Measurements from ENCODE around the gene MGST2. TPM values are rescaled to one million over a fixed set of nuclear protein-coding genes. Genes with fewer than 3 reads are reported as not detected.
"Not testable (repeated sequence)": the region's sequence is repeated elsewhere in the genome, so short reads cannot be mapped to it uniquely, and the experiment has no call there.

The MGST2 gene
- 10 to 100 TPM; 29.2 to 32.0 TPM for total RNA-seq

GRCh38 chr4:139665690-139666529, at the start of gene MGST2:
MGST2 (plus strand) TSS chr4:139665819; CDS start chr4:139666020, 201 bp downstream.
- Mint-ChIP-seq H3K4me1 (peaks cover 5% of the 10 kb centered on the region), H3K27me3 (no peaks in the 10 kb centered on the region), H3K4me3 (peak within 1 kb of the TSS; percentile 93), H3K27ac (peak within 1 kb of the TSS; percentile 89), H3K9me3 (no peaks in the 10 kb centered on the region), H3K36me3 (ENCODE audit: low read depth) (no peaks in the 10 kb centered on the region)
- ATAC-seq (replicated peaks): peak; percentile 91

- peaks cover 3% of the 10 kb centered on the region for H3K27me3 Mint-ChIP-seq
- no peak for ATAC-seq (replicated peaks)
- H3K4me3 Mint-ChIP-seq: no peak overlapping the region
- H3K9me3 Mint-ChIP-seq: no peaks in the 10 kb centered on the region
- no peaks in the 10 kb centered on the region for H3K36me3 Mint-ChIP-seq (ENCODE audit: low read depth)
- no peaks in the 10 kb centered on the region for H3K4me1 Mint-ChIP-seq
- H3K27ac Mint-ChIP-seq: no peak overlapping the region
These were observed 47.7 kb upstream of the MGST2 start for GRCh38 chr4:139617702-139618490.

DNA sequence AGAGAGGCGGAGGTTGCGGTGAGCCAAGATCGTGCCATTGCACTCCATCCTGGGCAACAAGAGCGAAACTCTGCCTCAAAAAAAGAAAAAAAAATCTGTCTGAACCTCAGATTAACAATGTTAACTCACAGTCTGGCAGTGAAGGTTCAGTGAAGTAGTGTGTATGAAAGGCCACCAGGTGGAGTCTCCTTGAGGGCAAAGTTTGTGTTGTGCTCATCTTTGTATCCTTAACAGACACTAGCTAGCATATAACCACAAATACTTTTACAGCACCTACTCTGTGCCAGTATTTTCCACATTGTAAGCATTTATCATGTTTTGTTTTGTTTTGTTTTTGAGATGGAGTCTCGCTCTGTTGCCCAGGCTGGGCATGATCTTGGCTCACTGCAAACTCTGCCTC, 46.0 kb upstream of the MGST2 start:
- H3K4me1 Mint-ChIP-seq: no peaks in the 10 kb centered on the region
- H3K36me3 Mint-ChIP-seq (ENCODE audit: low read depth): no peaks in the 10 kb centered on the region
- peaks cover 14% of the 10 kb centered on the region for H3K27me3 Mint-ChIP-seq
- H3K4me3 Mint-ChIP-seq: no peak overlapping the region
- no peaks in the 10 kb centered on the region for H3K9me3 Mint-ChIP-seq
- no peak overlapping the region for H3K27ac Mint-ChIP-seq
- no peak for ATAC-seq (replicated peaks)

DNA sequence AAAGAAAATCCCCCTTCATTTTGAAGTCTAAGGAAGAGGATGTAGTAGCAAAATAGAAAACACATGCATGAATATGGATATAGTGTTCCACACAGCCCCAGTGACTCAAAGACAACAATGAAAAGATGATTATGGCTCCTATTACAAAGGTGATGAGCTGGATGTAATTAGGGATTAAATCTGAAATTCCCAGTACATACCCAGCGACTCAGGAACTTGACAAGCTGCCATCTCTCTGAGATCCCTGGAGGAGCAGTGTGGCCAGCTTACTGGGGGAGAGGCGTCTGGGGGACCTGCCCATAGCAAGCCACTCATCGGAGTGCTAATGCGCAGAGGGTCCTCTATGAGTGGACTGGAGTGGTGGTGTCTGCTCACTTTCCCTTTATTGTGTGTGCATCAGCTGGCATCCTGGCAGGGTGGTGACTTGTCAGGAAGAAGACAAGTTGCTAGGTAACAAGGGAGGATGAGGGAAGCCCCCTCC, 42.7 kb upstream of the MGST2 start:
- no peaks in the 10 kb centered on the region for H3K4me1 Mint-ChIP-seq
- no peak overlapping the region for H3K4me3 Mint-ChIP-seq
- ATAC-seq (replicated peaks): no peak
- H3K27me3 Mint-ChIP-seq: peaks cover 14% of the 10 kb centered on the region
- H3K27ac Mint-ChIP-seq: no peak overlapping the region
- H3K9me3 Mint-ChIP-seq: no peaks in the 10 kb centered on the region
- no peaks in the 10 kb centered on the region for H3K36me3 Mint-ChIP-seq (ENCODE audit: low read depth)

DNA sequence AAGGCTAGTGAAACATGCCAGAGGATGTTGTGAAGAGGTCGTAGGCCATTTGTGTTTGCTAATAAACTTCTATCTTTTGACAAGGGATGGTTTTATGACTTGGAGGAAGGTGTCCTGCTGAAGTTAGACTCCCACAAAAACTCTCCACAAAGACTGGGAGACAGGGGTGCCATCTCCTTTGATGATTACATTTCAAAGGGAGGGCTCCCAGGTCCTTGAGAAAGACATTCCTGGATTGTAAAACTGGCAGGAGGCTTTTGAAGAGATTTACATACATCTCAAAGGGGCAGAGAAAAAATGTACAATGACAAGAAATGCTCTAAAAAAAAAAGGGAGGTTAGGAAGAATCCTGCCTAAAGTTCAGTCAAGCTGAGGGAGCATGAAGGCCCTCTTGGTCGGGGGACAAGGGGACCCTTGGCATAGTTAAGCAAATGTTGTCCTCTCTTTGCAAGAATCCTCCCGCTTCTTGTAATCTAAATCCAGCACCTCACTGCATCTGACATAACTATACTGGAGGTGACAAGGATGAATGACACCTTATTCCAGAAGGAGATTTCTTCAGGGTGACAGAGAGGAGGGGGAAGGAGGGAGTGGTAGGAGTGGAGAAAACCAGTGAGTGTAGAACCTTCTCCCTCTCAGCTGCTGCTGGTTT, 41.1 kb upstream of the MGST2 start:
- H3K27me3 Mint-ChIP-seq: peaks cover 14% of the 10 kb centered on the region
- H3K4me1 Mint-ChIP-seq: no peaks in the 10 kb centered on the region
- no peak overlapping the region for H3K27ac Mint-ChIP-seq
- H3K36me3 Mint-ChIP-seq (ENCODE audit: low read depth): no peaks in the 10 kb centered on the region
- no peak overlapping the region for H3K4me3 Mint-ChIP-seq
- H3K9me3 Mint-ChIP-seq: no peaks in the 10 kb centered on the region
- ATAC-seq (replicated peaks): no peak

DNA sequence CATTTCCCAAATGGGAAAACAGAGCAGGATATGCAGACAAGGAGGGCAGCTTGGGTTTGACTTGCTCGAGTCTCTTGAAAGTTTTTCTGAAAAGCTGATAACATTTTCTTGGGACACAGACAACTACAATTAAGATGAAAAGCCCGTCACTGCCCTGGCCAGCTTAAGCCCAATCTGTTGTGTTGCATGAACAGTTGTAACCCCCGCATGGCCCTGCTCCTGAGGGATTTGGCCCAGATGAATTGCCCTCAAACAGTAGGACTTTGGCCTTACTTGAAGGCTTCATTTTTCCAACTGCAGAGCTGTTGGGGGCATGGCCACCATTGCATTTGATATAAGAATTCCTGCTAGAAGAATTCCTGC, 40.5 kb upstream of the MGST2 start:
- H3K27me3 Mint-ChIP-seq: peaks cover 14% of the 10 kb centered on the region
- H3K27ac Mint-ChIP-seq: no peak overlapping the region
- H3K36me3 Mint-ChIP-seq (ENCODE audit: low read depth): no peaks in the 10 kb centered on the region
- H3K4me1 Mint-ChIP-seq: no peaks in the 10 kb centered on the region
- no peak for ATAC-seq (replicated peaks)
- no peaks in the 10 kb centered on the region for H3K9me3 Mint-ChIP-seq
- H3K4me3 Mint-ChIP-seq: no peak overlapping the region

DNA sequence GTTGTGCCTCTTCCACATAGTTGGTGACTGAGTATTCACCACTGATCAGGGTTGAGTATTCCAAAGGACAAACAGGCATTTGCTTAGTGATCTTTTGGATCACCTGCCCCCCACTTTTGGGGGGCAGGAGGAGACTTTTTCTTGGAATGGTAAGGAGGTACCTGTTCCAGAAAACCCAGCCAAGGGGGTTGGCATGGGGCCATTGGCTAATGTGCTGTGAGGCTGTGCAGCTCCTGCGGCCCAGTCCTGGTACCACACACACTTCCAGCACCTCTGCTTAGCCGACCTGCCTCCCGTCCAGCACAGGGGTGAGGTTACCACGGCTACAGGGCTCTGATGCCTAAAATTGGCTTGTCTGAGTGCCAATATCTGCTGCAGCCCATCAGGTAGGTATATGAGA, 40.1 kb upstream of the MGST2 start:
- Mint-ChIP-seq H3K27me3 (peaks cover 14% of the 10 kb centered on the region), H3K4me1 (no peaks in the 10 kb centered on the region), H3K27ac (no peak overlapping the region), H3K4me3 (no peak overlapping the region), H3K9me3 (no peaks in the 10 kb centered on the region), H3K36me3 (ENCODE audit: low read depth) (no peaks in the 10 kb centered on the region)
- no peak for ATAC-seq (replicated peaks)

GRCh38 chr4:139628184-139629012, 37.2 kb upstream of the MGST2 start:
- H3K9me3 Mint-ChIP-seq: no peaks in the 10 kb centered on the region
- H3K4me3 Mint-ChIP-seq: no peak overlapping the region
- no peaks in the 10 kb centered on the region for H3K4me1 Mint-ChIP-seq
- H3K27ac Mint-ChIP-seq: no peak overlapping the region
- no peaks in the 10 kb centered on the region for H3K36me3 Mint-ChIP-seq (ENCODE audit: low read depth)
- peaks cover 18% of the 10 kb centered on the region for H3K27me3 Mint-ChIP-seq
- no peak for ATAC-seq (replicated peaks)

DNA sequence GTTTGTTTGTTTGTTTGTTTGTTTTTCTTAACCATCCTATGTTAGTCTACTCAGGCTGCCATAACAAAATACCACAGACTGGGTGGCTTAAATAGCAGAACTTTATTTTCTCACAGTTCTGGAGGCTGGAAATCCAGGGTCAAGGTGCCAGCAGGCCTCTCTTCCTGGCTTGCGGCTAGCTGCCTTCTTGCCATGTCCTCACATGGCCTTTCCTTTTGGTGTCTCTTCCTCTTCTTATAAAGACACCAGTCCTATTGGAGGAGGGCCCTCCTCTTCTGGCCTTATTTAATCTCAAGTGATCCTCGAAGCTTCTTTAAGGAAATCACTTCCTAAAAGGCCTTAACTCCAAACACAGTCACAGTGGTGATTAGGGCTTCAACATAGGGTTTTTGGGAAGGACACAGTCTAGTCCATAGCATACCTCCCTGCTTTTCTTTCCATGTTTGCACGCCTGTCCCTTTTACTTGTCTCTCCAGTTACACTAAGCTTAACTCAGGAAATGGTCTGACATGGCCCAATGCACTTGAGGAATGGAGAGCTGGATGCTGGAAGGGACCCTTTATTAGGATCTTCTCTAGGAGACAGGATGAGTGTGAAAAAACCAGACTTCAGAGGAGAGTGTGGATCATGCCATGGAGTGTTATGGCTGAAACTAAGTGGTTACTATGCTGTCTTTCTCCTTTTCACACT, 36.0 kb upstream of the MGST2 start:
- Mint-ChIP-seq H3K4me3 (no peak overlapping the region), H3K27me3 (peaks cover 20% of the 10 kb centered on the region), H3K4me1 (no peaks in the 10 kb centered on the region), H3K9me3 (no peaks in the 10 kb centered on the region), H3K36me3 (ENCODE audit: low read depth) (no peaks in the 10 kb centered on the region), H3K27ac (no peak overlapping the region)
- no peak for ATAC-seq (replicated peaks)

DNA sequence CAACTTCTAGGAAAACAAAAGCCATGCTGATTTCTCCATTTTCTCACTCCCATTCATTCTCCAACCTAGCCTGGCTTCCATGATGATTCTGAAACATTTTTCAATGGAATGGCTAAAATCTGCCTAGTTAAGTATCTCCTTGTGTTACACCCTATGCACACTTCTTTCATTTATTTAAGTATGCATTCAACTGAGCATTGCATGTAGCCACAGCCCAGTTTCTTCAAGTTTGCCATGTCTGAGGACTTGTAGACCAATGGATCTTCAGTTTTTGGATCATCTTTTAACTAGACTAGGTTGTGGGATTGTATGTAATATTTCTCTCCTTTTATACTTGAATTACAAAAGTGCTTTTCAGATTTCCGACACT, 35.5 kb upstream of the MGST2 start:
- Mint-ChIP-seq H3K27me3 (peaks cover 21% of the 10 kb centered on the region), H3K27ac (no peak overlapping the region), H3K9me3 (no peaks in the 10 kb centered on the region), H3K36me3 (ENCODE audit: low read depth) (no peaks in the 10 kb centered on the region), H3K4me1 (no peaks in the 10 kb centered on the region), H3K4me3 (no peak overlapping the region)
- ATAC-seq (replicated peaks): no peak

DNA sequence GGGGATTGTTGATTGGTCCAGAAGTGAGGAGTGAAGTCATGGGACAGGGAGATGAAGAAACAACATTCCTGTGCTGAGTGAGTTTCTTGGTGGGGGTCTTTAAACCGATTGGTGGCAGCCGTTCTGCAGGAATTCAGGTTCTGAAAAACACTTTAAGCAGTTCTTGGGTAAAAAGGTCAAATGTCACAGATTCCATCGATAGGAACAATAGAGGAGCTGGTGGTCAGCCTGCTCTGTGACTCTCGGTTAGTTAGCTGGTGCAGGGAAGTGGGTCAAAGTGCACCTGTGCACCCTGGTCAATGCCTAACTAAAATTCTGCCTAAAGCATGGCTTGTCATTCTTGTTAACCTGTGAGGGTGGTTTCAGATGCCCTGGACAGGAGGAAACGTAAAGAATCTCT, 34.6 kb upstream of the MGST2 start:
- Mint-ChIP-seq H3K4me3 (no peak overlapping the region), H3K27me3 (peaks cover 26% of the 10 kb centered on the region), H3K36me3 (ENCODE audit: low read depth) (no peaks in the 10 kb centered on the region), H3K9me3 (no peaks in the 10 kb centered on the region), H3K4me1 (no peaks in the 10 kb centered on the region), H3K27ac (no peak overlapping the region)
- no peak for ATAC-seq (replicated peaks)

- no peak for ATAC-seq (replicated peaks)
- no peaks in the 10 kb centered on the region for H3K9me3 Mint-ChIP-seq
These were observed 33.8 kb upstream of the MGST2 start for GRCh38 chr4:139631791-139632190.

DNA sequence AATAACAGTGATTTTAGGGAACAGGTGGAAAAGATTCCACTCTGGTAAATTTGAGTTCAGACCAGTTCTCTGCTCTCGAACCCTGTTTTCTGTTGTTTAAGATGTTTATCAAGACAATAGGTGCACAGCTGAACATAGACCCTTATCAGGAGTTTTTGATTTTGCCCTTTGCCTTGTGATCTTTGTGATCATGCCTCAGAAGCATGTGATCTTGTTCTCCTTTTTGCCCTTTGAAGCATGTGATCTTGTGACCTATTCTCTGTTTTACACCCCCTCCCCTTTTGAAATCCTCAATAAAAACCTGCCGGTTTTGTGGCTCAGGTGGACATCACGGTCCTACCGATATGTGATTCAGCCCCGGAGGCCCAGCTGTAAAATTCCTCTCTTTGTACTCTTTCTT, 32.9 kb upstream of the MGST2 start:
- H3K4me3 Mint-ChIP-seq; H3K4me1 Mint-ChIP-seq; H3K9me3 Mint-ChIP-seq; H3K36me3 Mint-ChIP-seq (ENCODE audit: low read depth); ATAC-seq (replicated peaks); H3K27ac Mint-ChIP-seq: not testable (repeated sequence)
- H3K27me3 Mint-ChIP-seq: peaks cover 31% of the 10 kb centered on the region

More at GRCh38 chr4:139631791-139632190, 33.8 kb upstream of the MGST2 start:
- Mint-ChIP-seq H3K36me3 (ENCODE audit: low read depth) (no peaks in the 10 kb centered on the region), H3K27me3 (peaks cover 31% of the 10 kb centered on the region), H3K4me3 (no peak overlapping the region), H3K4me1 (no peaks in the 10 kb centered on the region), H3K27ac (no peak overlapping the region)

Measured in activated T-helper 17 cell treated with anti-CD3 and anti-CD28 coated beads, Interleukin-2, amount 50 U/mL, for 72 hours (primary cell).